Measurements from ENCODE around the gene LCN12.

Gene LCN12

DNA sequence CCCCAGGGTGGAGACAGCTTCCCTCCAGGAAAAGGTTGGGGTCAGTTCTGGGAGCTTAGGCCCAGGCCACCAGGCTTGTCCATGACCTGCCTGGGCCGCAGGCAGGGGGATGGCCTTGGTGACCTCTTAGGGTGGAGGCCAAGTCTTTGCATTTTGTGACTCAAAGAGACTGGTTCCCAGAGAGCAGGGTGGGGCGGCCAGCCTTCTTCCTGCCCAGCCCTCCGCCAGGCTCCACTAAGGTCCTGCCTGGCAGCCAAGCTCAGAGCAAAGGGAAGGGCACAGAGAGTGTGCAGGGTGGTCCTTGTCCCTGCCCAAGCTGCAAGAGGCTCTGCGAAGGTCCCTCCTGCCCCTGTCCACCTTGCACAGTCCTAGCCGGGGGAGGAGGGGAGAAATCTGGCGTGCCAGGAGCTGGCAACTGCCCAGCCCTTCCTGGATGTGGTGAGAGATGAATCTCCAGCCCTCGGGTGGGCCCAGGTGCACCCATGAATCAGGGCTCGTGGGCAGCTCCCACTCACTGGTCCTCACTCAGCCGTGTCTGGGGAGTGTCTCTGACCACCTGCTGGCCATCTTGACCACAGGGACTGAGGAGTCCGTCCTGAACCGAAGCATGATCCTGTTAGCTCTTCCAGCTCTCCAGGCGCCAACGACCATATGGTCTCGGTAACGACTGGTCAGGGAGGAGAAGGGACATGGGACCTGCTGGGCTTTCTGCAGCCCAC lies 22.9 kb downstream of the LCN12 start:
- no peak for DNase-seq

DNA sequence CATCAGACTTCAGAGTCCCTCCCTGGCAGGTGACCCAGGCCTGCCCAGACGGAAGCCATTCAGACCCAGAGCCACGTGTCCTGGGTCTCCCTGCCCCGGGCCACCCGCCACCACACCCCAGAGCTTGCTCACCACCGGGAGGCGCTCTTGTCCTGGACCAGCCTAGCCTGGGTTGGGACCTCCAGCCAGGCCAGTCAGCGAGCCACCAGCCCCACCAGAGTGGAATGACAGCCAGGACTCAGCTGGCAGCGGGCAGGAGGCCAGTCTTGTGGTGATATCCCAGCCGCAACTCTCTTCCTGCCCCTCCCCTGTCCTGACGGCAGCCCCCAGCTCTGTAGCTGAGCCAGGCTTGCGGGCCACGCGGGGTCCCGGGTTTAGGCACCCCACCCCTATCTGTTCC lies 23.6 kb downstream of the LCN12 start:
- DNase-seq: no peak

DNA sequence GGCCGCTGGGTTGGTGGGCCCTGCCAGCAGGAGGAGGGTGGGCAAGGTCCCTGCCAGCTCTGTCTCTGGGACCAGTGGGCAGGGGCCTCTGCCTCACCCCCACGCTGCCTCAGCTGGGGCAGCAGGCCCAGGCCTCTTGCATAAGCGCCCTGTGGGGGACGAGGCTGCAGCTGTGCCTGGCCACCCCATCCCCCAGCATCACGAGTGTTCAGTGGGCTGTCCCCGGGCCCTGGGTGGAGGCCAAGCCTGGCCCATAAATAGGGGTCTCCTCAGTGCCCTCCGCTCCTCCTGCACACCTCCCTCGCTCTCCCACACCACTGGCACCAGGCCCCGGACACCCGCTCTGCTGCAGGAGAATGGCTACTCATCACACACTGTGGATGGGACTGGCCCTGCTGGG lies 25.1 kb downstream of the LCN12 start, which contains the start of gene PTGDS:
Gene PTGDS (plus strand): TSS at position 282 of the 400 bp plus-strand sequence. CDS start 75 bp downstream, at position 357.
- DNase-seq: no peak

DNA sequence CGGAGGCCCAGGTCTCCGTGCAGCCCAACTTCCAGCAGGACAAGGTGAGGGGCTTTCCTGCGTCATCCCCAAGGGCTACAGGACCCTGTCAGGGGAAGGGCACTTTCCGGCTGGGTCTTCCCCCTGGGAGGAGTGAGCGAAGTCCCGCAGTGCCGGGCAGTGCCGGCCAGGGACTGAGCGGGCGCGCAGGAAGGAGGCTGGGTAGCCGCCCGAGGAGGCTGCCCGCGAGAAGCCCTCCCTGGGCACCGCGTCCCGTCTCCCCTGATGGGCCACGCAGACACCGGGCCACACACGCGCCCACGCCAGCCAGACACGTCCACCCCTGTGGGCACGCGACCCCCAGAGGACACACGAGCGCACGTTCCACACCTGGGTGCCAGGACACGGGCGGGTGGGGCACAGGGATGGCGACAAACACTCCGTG lies 25.6 kb downstream of the LCN12 start:
- no peak for DNase-seq

DNA sequence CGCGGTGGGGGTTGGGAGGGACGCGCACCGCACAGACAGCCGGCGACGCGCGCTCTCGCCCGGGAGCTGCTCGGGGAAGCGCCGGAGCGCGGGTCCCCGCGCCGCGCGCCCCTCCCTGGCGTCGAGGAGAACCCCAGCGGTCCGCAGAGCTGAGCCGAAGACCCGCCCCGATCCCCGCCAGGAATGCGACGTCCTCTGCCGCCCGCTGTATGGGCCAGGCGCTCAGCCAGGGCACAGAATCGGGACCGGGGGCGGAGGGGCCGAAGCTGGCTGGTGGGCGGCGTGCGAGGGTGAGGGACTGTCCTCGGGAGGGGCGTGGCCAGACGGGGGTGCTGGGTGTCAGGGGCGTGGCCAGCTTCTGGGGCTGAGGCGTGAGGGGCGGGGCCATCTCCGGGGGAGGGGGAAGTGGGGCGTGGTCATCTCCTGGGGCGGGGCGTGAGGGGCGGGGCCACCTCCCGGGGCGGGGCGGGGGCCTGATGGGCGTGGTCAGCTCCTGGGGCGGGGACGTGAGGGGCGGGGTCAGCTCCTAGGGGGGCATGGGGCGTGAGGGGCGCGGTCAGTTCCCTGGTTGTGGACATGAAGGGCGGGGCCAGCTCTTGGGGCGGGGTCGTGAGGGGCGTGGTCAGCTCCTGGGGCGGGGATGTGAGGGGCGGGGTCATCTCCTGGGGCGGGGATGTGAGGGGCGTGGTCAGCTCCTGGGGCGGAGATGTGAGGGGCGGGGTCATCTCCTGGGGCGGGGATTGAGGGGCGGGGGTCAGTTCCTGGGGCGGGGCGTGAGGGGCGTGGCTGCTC lies 26.2 kb downstream of the LCN12 start:
- no peak for DNase-seq

DNA sequence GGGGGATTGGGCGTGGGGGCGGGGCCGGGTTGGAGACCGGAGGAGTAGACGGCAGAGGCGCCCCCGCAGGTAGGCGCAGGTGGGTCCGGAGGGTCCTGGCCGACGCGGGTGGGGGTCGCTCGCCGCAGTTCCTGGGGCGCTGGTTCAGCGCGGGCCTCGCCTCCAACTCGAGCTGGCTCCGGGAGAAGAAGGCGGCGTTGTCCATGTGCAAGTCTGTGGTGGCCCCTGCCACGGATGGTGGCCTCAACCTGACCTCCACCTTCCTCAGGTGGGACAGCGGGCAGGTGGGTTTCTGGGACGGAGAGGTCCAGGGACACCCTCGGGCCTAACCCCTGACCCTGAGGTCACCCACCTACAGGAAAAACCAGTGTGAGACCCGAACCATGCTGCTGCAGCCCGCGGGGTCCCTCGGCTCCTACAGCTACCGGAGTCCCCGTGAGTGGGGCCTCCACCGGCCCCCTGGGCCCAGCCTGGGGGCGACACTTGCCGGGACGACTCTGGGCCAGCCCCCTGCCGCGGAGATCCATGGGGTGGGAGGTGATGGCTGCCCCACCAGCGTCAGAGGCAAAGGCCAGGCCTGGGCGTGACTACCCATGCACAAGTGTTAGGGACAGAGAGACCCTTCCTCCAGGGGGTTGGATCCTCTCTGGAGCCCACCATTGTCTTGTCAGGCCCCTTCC lies 26.9 kb downstream of the LCN12 start:
- no peak for DNase-seq

DNA sequence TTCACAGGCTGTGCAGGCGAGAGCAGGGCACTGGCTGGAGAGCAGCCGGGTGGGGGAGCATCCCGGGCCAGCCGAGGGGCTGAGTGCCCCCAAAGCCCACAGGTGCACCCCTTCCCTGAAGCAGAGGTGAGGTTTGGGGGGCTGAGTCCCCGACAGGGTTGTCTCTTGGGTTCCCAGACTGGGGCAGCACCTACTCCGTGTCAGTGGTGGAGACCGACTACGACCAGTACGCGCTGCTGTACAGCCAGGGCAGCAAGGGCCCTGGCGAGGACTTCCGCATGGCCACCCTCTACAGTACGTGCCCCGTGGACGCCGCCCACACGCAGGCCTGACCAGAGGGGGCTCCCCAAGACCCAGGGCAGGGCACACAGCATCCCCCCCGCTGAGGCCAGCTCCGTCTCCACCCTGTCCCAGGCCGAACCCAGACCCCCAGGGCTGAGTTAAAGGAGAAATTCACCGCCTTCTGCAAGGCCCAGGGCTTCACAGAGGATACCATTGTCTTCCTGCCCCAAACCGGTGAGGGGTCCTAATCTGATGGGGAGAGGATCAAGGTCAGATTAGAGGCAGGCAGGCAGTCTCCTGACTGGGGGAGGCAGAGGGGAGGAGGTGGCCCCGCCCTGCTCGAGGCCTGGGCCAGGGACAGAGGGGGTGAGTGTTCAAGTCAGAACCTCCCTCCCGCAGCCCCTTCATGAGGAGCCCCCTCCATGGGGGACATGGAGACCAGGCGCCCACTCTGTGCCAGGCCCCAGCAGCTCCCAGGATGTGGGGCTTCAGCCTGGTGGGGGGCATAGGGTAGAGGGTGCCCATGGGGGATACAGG lies 27.9 kb downstream of the LCN12 start:
- no peak for DNase-seq

DNA sequence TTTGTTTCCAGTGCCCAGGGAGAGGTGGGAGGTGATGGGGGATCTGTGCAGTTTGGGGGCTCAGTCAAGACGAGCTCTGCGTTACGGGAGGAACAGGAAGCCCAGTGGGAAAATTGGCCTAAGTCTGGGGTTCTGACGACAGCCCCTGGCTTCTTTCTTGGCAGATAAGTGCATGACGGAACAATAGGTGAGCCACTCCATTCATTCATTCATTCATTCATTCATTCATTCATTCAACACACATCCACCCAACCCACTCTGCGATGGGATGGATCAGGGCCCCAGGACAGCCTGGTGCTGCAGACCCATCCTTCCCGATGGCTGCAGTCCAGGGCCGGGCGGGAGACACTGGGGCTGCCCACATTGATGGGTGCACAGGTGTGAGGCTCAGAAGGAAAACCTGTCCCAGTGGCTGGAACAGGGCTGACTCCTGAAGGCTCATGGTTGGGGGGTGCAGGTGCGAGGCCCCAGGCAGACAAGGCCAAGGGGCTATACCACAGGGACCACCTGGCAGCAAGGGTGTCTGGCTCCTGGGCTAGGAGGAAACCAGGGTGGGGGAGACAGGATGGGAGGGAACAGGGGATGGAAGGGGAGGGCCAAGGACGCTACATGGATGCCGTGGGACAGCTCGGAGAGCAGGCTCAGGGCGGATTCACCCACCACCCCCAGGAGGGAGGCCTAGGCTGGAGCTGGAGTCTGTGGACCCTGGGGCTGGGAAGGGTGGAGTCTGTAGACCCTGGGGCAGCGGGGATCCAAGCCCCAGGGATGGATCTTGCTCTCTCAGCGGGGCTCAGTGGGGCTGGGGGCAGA lies 28.8 kb downstream of the LCN12 start:
- DNase-seq: no peak

DNA sequence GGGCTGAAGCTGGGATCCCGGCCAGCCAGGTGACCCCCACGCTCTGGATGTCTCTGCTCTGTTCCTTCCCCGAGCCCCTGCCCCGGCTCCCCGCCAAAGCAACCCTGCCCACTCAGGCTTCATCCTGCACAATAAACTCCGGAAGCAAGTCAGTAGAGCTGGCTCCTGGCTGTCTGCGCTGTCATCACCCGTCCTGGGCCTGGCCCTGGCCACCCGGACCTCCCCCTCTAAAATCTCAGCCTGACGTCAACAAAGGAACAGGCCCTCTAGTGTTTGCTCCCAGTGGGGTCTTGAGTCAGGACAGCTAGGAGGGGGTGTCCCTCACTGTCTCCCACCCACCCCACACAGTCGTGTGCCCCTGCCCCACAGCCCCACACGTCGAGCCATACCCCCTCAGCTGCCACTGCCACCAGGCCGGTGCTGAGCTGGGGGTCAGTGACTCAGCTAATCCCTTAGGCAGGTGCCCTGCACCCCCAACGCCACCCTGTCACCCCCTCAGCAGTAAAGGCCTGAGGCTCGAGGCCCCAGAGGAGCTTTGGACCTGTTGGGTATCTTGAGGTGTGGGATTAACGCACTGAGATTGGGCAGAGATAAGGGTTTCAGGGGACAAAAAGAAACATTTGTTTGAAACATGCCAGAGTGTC lies 29.6 kb downstream of the LCN12 start:
- DNase-seq: no peak

DNA sequence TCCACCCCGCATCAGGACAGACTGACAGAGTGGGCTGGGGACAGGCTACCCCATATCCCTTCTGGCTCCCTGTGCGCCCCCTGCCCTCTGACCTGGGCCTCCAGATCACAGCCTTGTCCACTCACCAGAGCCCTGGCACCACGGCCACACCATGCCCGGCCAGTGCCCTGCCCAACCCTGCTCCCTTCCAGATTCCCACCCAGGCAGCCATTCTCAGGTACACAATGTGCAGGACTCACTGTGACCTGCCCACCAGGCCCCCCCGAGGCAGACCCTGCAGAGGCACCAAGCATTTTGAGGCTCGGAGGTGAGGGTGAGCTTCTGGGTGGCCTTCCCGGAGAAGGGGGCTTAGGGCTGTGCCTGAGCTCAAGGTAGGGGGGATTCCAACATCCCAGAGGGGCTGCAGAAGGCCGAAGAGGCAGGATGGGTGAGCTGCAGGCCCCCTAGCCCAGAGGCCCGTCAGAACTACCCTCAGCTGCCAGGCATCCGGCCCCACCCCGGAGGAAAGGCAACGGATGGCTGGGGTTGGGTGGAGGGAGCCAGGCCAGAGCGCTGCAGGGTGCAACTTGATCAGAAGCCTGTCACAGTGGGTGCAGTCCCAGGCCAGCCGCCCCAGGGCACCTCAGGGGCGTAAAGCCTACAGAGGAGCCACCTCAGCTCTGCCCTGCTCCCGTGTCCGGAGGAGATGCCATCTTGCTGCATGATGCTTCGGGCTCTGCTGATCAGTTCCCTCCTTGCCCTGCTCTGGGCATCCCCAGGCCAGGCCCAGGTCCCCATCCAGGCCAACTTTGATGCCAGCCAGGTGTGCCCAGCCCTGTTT lies 30.4 kb downstream of the LCN12 start, which contains the start of gene LCNL1:
Gene LCNL1 (plus strand): TSS at position 762 of the 820 bp plus-strand sequence. CDS start 594 bp downstream, outside the sequence.
- DNase-seq: no peak

DNA sequence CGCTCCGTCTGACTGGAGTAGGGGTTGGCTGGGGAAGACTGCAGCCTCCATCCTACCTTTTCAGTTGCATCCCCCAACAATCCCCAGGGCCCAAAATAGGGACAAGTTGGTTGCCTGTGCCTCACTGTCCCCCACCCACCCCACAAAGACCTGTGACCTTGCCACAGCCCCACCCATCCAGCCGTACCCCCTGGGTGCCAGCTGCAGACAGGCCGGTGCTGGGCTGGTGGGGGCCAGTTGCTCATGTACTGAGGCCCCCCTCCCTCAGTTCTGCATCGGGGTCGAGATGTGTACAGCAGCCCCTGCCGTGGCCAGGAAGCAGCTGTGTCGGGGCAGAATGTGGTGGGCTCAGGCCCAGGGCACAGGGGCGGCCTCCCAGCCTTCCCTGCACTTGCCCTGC lies 31.1 kb downstream of the LCN12 start:
- no peak for DNase-seq

DNA sequence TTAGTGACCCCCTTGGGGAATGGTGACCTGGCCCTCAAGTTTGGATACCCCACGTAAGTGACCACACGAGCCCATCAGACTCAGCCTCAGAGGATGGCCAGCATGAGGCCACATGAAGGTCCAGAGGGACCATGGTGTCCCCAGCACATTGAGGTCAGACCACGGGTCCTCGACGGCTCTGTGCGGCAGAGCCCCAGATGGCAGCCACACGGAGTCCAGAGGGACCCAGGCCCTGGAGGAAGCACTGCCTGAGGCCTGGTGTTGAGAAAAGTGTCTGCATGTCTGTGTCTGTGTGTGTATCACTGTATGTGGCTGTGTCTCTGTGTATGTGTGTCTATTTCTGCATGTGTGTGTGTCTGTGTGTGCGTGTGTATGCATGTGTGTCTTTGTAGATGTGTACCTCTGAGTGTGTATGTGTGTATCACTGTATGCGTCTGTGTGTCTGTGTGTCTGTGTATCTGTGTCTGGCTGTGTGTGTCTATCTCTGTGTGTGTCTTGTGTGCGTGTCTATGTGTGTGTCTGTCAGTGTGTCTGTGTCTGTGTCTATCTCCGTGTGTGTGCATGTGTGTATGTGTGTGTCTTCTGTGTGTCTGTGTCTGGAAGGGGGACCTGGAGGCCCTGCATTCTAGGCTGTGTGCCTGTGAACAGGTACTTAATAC lies 31.7 kb downstream of the LCN12 start:
- DNase-seq: no peak

DNA sequence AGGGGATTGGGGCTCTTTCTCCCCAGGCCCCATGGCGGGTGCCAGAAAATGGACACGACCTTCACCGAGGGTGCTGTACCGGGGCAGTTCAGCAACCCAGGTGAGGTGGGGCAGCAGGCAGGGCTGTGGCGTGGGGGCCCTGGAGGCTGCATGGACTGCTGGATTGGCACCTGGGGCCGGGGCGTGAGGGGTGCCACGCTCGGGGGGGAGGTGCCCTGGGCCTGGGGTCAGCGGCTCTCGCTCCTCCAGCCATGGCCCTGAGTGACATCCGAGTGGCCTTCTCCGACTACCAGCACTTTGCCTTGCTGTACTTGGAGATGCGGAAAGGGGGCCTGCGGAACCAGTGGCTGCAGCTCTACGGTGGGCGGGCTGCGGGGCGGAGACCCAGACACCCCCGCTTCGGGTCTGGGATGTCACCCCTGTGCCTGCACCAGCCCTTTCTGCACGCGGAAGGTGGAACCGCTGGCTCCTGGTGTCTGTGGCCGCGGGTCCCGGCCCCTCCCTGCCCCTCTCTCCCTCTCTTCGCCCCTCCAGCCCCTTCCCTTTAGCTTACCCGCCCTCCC lies 32.5 kb downstream of the LCN12 start:
- DNase-seq: no peak

DNA sequence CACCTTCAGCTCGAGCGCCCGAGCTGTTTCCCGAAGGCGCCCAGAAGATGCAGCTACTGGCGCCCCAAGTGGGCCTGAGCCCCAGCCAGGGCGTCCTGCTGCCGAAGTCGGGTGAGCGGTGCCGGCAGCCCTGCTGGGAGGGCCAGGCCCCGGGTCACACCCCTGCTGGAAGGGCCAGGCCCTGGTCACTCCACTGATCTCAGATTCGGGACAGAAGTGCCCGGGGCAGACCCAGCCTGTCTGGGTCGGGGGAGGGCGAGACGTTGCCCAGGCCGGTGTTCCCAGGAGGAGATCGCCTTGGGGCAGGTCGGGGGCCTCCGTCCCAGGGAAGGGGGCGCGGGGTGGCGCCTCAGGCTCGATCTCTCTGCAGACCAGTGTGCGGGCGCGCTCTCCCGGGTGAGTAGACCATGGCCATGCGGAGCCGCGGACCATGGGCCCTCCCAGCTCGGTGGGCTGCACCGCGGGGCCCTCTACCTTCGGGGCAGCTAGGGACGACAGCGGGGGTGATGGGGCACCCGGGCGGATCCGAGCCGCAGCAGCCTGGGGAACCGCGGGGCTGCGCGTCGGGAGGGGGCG lies 33.0 kb downstream of the LCN12 start:
- no peak for DNase-seq

DNA sequence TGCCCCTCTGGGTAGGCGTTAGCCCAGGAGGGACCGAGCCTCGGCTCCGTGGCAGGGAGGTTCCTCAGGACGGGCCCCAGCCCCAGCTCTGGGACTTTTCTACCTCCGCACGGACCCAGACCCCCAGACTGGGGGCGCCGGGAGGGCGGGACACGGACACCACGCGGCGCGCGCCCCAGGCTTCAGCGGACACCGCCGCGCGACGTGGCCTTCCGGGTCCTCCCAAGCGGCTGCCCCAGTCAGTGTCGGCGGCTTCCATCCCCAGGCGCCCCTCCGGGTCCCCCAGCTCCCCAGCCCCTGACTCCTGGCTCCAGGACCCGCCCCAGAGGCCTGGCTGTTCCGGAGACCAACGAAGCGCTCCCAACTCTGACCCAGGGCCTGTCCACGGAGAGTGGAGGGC lies 33.8 kb downstream of the LCN12 start:
- no peak for DNase-seq

DNA sequence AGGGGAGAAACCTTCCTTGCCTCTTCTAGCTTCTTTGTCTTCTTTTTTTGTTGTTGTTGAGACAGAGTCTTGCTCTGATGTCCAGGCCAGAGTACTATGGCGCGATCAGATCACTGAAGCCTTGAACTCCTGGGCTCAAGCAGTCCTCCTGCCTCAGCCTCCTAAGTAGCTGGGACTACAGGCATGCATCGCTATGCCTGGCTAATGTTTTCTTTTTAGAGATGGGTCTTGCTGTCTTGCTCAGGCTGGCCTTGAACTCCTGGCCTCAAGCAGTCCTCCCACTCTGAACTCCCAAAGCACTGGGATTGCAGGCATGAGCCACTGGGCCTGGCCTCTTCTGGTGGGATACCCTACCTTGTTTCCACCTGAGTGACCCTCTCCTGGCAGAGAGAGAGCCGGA lies 36.8 kb downstream of the LCN12 start:
- no peak for DNase-seq

DNA sequence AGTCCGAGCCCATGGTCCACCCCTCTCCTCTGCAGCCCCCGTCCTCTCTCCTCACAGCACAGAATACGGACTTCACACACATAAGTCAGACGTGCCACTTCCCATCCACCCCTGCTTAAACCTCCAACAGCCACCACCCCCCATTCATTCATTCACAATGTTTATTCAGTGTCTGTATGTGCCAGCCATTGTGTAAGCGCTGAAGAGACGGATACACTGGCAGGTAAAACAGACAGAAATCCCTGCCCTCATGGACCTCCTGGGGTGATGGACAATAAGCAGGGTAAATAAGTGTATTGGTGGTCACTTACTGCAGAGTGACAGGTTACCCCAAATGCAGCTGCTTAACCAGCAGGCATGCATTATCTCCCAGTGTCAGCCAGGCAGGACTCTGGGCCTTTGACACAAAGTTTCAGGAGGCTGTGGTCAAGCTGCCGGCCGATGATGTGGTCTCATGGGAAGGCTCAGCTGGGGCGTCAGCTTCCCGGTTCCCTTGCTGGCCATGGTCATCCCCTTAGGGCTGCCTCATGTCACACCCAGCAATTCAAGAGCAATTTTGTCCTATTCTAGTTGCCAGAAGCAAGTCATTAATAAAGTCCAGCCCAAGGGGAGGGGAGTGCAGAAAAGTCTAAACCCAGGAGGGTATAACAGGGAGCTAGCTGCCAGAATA lies 38.3 kb downstream of the LCN12 start:
- no peak for DNase-seq

DNA sequence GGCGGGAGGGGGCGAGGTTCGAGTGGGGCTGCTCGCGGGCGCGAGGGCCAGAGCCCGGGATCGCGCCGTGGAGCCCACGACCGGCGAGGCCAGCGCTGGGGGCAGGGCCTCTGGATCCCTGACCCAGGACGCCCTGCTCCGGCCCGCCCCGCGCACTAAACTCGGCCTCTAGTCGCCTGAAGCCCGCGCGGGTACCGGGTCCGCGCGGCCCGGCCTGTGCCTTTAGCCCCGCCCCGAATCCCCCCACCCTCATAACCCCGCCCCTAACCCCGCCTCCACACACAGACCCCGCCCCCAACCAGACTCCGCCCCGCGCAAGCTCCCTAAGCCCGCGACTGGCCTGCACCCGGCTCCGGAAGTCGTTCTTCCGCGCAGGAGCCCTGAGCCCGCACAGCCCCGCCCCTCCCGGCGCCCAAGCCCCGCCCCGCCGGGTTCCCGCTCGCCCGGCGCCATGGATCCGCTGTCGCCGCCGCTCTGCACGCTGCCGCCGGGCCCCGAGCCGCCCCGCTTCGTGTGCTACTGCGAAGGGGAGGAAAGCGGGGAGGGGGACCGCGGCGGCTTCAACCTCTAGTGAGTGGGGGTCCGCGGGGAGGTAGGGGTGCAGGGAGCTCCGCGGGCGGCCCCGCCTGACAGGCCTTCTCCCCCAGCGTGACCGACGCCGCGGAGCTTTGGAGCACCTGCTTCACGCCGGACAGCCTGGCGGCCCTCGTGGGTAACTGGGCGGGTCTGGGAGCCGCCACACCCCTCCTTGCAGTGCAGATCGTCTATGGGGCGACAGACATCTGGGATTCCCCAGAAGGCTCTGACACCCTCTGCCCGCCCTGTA lies 40.1 kb downstream of the LCN12 start, which contains the start of gene PAXX:
Gene PAXX (plus strand): TSS at position 430 of the 826 bp plus-strand sequence. CDS start 22 bp downstream, at position 452.
- DNase-seq: peak; percentile 72

Data from NCI-H1092 (cell line).